A673 (cell line): ENCODE data around the gene RNF220. TPM values are rescaled to one million over a fixed set of nuclear protein-coding genes. Genes with fewer than 3 reads are reported as not detected.

Experiments used
- BruUV-seq: library from RNA; stranded (reverse); fragments of 400-500 nt; replicated peaks from 2 replicates; lab custom pipeline; 2021; lab: Mats Ljungman, UMichigan
- CTCF ChIA-PET: fragments of 300-600 bp; sonication (Branson Sonifier 250); formaldehyde crosslinking; loops from one replicate; lab custom pipeline; 2022; ENCODE audit warnings: antibody characterized with exemption; lab: Charles Lee
- POLR2A ChIA-PET: fragments of 300-600 bp; sonication (Branson Sonifier 250); formaldehyde crosslinking; loops from one replicate; lab custom pipeline; 2022; ENCODE audit warnings: antibody characterized with exemption; ENCODE audit not compliant: low non-redundant PET; lab: Charles Lee
- DNase-seq: peaks from one replicate; pipeline ENCODE4 v3.0.0-alpha.2; 2015; ENCODE audit warnings: low spot score
- H3K27ac ChIP-seq: fragments of 200-600 bp; sonication (generic); 2 replicates; pipeline ENCODE4 v1.5.1; 2016; ENCODE audit warnings: mixed run types, low read depth, mild to moderate bottlenecking, mixed read lengths, antibody characterized with exemption, low read length; ENCODE audit not compliant: poor library complexity, severe bottlenecking
- H3K27me3 ChIP-seq: fragments of 200-600 bp; sonication (generic); replicated peaks from 2 replicates; pipeline ENCODE4 v1.6.1; 2017; ENCODE audit warnings: mixed run types, low read depth, mild to moderate bottlenecking, mixed read lengths, antibody characterized with exemption, low read length; ENCODE audit not compliant: insufficient read depth, poor library complexity
- H3K36me3 ChIP-seq: fragments of 200-600 bp; sonication (generic); 2 replicates; pipeline ENCODE4 v1.6.1; 2016; ENCODE audit warnings: mixed run types, mild to moderate bottlenecking, mixed read lengths, antibody characterized with exemption, low read length; ENCODE audit not compliant: insufficient read depth, poor library complexity, severe bottlenecking
- H3K4me1 ChIP-seq: fragments of 200-600 bp; sonication (generic); 2 replicates; pipeline ENCODE4 v1.6.1; 2017; ENCODE audit warnings: mixed run types, mild to moderate bottlenecking, mixed read lengths, antibody characterized with exemption, low read length; ENCODE audit not compliant: insufficient read depth, poor library complexity, severe bottlenecking
- H3K4me3 ChIP-seq: fragments of 200-600 bp; sonication (generic); 2 replicates; pipeline ENCODE4 v1.5.1; 2016; ENCODE audit warnings: low read depth, mixed run types, mild to moderate bottlenecking, mixed read lengths, low read length; ENCODE audit not compliant: poor library complexity, severe bottlenecking
- H3K9me3 ChIP-seq: fragments of 200-600 bp; sonication (generic); 2 replicates; pipeline ENCODE4 v1.6.1; 2016; ENCODE audit warnings: mixed run types, low read depth, mild to moderate bottlenecking, mixed read lengths, antibody characterized with exemption, low read length; ENCODE audit not compliant: poor library complexity, severe bottlenecking
- CTCF ChIP-seq: fragments of 300-800, 200-600 bp; sonication (generic); conservative IDR thresholded peaks from 2 replicates; pipeline ENCODE4 v1.5.1; 2017; ENCODE audit warnings: low read depth, mild to moderate bottlenecking, antibody characterized with exemption, low read length, moderate library complexity, mixed read lengths
- EZH2 ChIP-seq: fragments of 200-600 bp; sonication (generic); IDR thresholded peaks from 2 replicates; pipeline ENCODE4 v1.6.1; 2017; ENCODE audit warnings: borderline replicate concordance, low read depth, mild to moderate bottlenecking, mixed read lengths, antibody characterized with exemption, low read length; ENCODE audit not compliant: poor library complexity, severe bottlenecking
- intact Hi-C: fragments of 100-400 bp; cut with micrococcal nuclease; formaldehyde crosslinking; loops from one replicate; pipeline ENCODE4 v1.10.0; 2022; ENCODE audit not compliant: unreplicated experiment
- total RNA-seq: library from RNA; stranded (reverse); gene quantifications from 2 replicates; pipeline ENCODE4 v1.2.3, GENCODE V29; 2021

Gene RNF220
- total RNA-seq, 1 experiment from 2014 or later, result 80.6 TPM

GRCh38 chr1:44359234-44359935 is 45.7 kb upstream of the RNF220 start:
- Histone ChIP-seq H3K27ac (no peak overlapping the region), H3K36me3 (no peaks in the 10 kb centered on the region), H3K4me1 (peaks cover under 1% of the 10 kb centered on the region), H3K9me3 (no peaks in the 10 kb centered on the region), H3K27me3 (no peaks in the 10 kb centered on the region), H3K4me3 (no peak overlapping the region)
- BruUV-seq, result no TSS peak
- ChIA-PET CTCF (no interaction called here), POLR2A (no interaction called here)
- intact Hi-C loops, result no loop called here
- TF ChIP-seq EZH2 (no peak), CTCF (no peak)
- DNase-seq, result no peak

GRCh38 chr1:44361478-44361877 is 43.6 kb upstream of the RNF220 start:
- Histone ChIP-seq H3K9me3 (no peaks in the 10 kb centered on the region), H3K4me1 (no peaks in the 10 kb centered on the region), H3K27ac (no peak overlapping the region), H3K4me3 (no peak overlapping the region), H3K36me3 (no peaks in the 10 kb centered on the region), H3K27me3 (no peaks in the 10 kb centered on the region)
- no peak for DNase-seq
- TF ChIP-seq EZH2 (no peak), CTCF (no peak)
- POLR2A ChIA-PET, result no interaction called here
- no TSS peak for BruUV-seq
- CTCF ChIA-PET, result no interaction called here
- intact Hi-C loops, result no loop called here

GRCh38 chr1:44366371-44366975 is 38.6 kb upstream of the RNF220 start:
- H3K27me3 ChIP-seq, result no peaks in the 10 kb centered on the region
- TF ChIP-seq CTCF, result no peak
- TF ChIP-seq EZH2, result no peak
- no peaks in the 10 kb centered on the region for H3K36me3 ChIP-seq
- no peak overlapping the region for H3K4me3 ChIP-seq
- intact Hi-C loops, result no loop called here
- no TSS peak for BruUV-seq
- no peaks in the 10 kb centered on the region for H3K4me1 ChIP-seq
- DNase-seq, result no peak
- H3K27ac ChIP-seq, result no peak overlapping the region
- POLR2A ChIA-PET, result no interaction called here
- H3K9me3 ChIP-seq, result no peaks in the 10 kb centered on the region
- CTCF ChIA-PET, result interaction anchor here (0.6 to 1.1 kb wide), 2 partner anchors 12 to 13 kb away, joined by 3 to 7 read pairs; no protein-coding TSS in a partner anchor
